ENCODE data around the gene POU6F2. TPM values are rescaled to one million over a fixed set of nuclear protein-coding genes. Genes with fewer than 3 reads are reported as not detected.
A peak's percentile ranks its signal among the peaks of the same experiment; 100 is the strongest.

The POU6F2 gene
- total RNA-seq, 1 experiment from 2014 or later = not detected

GRCh38 chr7:39252916-39253315 is 275.2 kb downstream of the POU6F2 start:
- no peaks in the 10 kb centered on the region for H3K36me3 ChIP-seq (ENCODE audit: control insufficient read depth, insufficient read depth, low read length)
- POLR2A ChIA-PET = no interaction called here
- ATAC-seq = no peak
- BruUV-seq (replicated peaks) = no TSS peak
- no peak overlapping the region for H3K27ac ChIP-seq (ENCODE audit: low read length)
- CTCF ChIA-PET = no interaction called here
- no peak for DNase-seq (ENCODE audit: low read depth, low spot score)
- in situ Hi-C loops (cut with HindIII; ENCODE audit: low pct_unique_long_range_greater_than_20kb, low sequenced_read_pairs) (no loop called here), intact Hi-C loops (cut with micrococcal nuclease; ENCODE audit: unreplicated experiment) (no loop called here)
- no peaks in the 10 kb centered on the region for H3K9me3 ChIP-seq (ENCODE audit: control insufficient read depth, insufficient read depth, low read depth, low read length)
- TF ChIP-seq SIN3A (IDR thresholded peaks at IDR 0.05; ENCODE audit: borderline replicate concordance, insufficient read depth, low read depth, low read length) (no peak), CTCF (IDR thresholded peaks at IDR 0.05) (no peak), REST (IDR thresholded peaks at IDR 0.05; ENCODE audit: insufficient read depth in 1 of 2, low read depth in 2 of 2, low read length in 1 of 2) (no peak), POLR2AphosphoS5 (IDR thresholded peaks at IDR 0.05; ENCODE audit: low read depth, low read length) (no peak), TCF7L2 (IDR thresholded peaks at IDR 0.05; ENCODE audit: low read depth, low read length) (no peak)
- H3K27me3 ChIP-seq (ENCODE audit: control insufficient read depth, insufficient read depth, low read length) = no peaks in the 10 kb centered on the region
- H3K4me1 ChIP-seq (ENCODE audit: control insufficient read depth, insufficient read depth, low read length) = no peaks in the 10 kb centered on the region; the same call in 1 of the 2 replicates
- H3K4me3 ChIP-seq (ENCODE audit: low read depth in 2 of 2, low read length in 2 of 2) = no peak overlapping the region

GRCh38 chr7:39259391-39260003 is 281.8 kb downstream of the POU6F2 start:
- peak; percentile 56; the same call in 1 of the 2 replicates for ATAC-seq
- no peak overlapping the region for H3K4me3 ChIP-seq (ENCODE audit: low read depth in 2 of 2, low read length in 2 of 2)
- no peak for DNase-seq (ENCODE audit: low read depth, low spot score)
- in situ Hi-C loops (cut with HindIII; ENCODE audit: low pct_unique_long_range_greater_than_20kb, low sequenced_read_pairs) (no loop called here), intact Hi-C loops (cut with micrococcal nuclease; ENCODE audit: unreplicated experiment) (no loop called here)
- H3K9me3 ChIP-seq (ENCODE audit: control insufficient read depth, insufficient read depth, low read depth, low read length) = no peaks in the 10 kb centered on the region
- H3K36me3 ChIP-seq (ENCODE audit: control insufficient read depth, insufficient read depth, low read length) = no peaks in the 10 kb centered on the region
- H3K4me1 ChIP-seq (ENCODE audit: control insufficient read depth, insufficient read depth, low read length) = no peaks in the 10 kb centered on the region
- ChIA-PET CTCF (no interaction called here), POLR2A (no interaction called here)
- H3K27ac ChIP-seq (ENCODE audit: low read length) = no peak overlapping the region
- TF ChIP-seq REST (IDR thresholded peaks at IDR 0.05; ENCODE audit: insufficient read depth in 1 of 2, low read depth in 2 of 2, low read length in 1 of 2) (no peak), CTCF (IDR thresholded peaks at IDR 0.05) (no peak), POLR2AphosphoS5 (IDR thresholded peaks at IDR 0.05; ENCODE audit: low read depth, low read length) (no peak), SIN3A (IDR thresholded peaks at IDR 0.05; ENCODE audit: borderline replicate concordance, insufficient read depth, low read depth, low read length) (no peak), TCF7L2 (IDR thresholded peaks at IDR 0.05; ENCODE audit: low read depth, low read length) (no peak)
- no TSS peak for BruUV-seq (replicated peaks)
- no peaks in the 10 kb centered on the region for H3K27me3 ChIP-seq (ENCODE audit: control insufficient read depth, insufficient read depth, low read length)
